ENCODE data around the gene PPIP5K1.
A peak's percentile ranks its signal among the peaks of the same experiment; 100 is the strongest.

PPIP5K1 gene

GRCh38 chr15:43528542-43529007, 61.4 kb downstream of the PPIP5K1 start:
- Mint-ChIP-seq H3K4me1 (peaks cover 4% of the 10 kb centered on the region), H3K27ac (no peak overlapping the region), H3K27me3 (no peaks in the 10 kb centered on the region), H3K4me3 (no peak overlapping the region), H3K36me3 (ENCODE audit: low read depth) (no peaks in the 10 kb centered on the region), H3K9me3 (no peaks in the 10 kb centered on the region)
- DNase-seq (no peak), ATAC-seq (no peak)

- Mint-ChIP-seq H3K9me3 (no peaks in the 10 kb centered on the region), H3K36me3 (ENCODE audit: low read depth) (no peaks in the 10 kb centered on the region), H3K27ac (no peak overlapping the region), H3K4me3 (no peak overlapping the region), H3K27me3 (no peaks in the 10 kb centered on the region), H3K4me1 (peaks cover 4% of the 10 kb centered on the region)
- DNase-seq = no peak
- ATAC-seq = no peak
These were observed 62.0 kb downstream of the PPIP5K1 start for GRCh38 chr15:43527802-43528541.

GRCh38 chr15:43527016-43527801, 62.8 kb downstream of the PPIP5K1 start:
- Mint-ChIP-seq H3K4me1 (peaks cover 4% of the 10 kb centered on the region), H3K27ac (no peak overlapping the region), H3K36me3 (ENCODE audit: low read depth) (no peaks in the 10 kb centered on the region), H3K27me3 (no peaks in the 10 kb centered on the region), H3K9me3 (no peaks in the 10 kb centered on the region), H3K4me3 (no peak overlapping the region)
- DNase-seq = no peak
- no peak for ATAC-seq

- Mint-ChIP-seq H3K36me3 (ENCODE audit: low read depth) (no peaks in the 10 kb centered on the region), H3K4me1 (peaks cover 4% of the 10 kb centered on the region), H3K27me3 (no peaks in the 10 kb centered on the region), H3K4me3 (no peak overlapping the region), H3K9me3 (no peaks in the 10 kb centered on the region), H3K27ac (no peak overlapping the region)
- DNase-seq (no peak), ATAC-seq (no peak)
These were observed 63.6 kb downstream of the PPIP5K1 start for GRCh38 chr15:43526261-43526930.

- no peak overlapping the region for H3K4me3 Mint-ChIP-seq
- H3K27ac Mint-ChIP-seq = no peak overlapping the region
- no peaks in the 10 kb centered on the region for H3K27me3 Mint-ChIP-seq
- ATAC-seq (no peak), DNase-seq (no peak)
- H3K4me1 Mint-ChIP-seq = peaks cover 4% of the 10 kb centered on the region
- no peaks in the 10 kb centered on the region for H3K9me3 Mint-ChIP-seq
- H3K36me3 Mint-ChIP-seq (ENCODE audit: low read depth) = no peaks in the 10 kb centered on the region
These were observed 64.9 kb downstream of the PPIP5K1 start for GRCh38 chr15:43525131-43525530.

- ATAC-seq (no peak), DNase-seq (no peak)
- H3K4me3 Mint-ChIP-seq = no peak overlapping the region
- H3K9me3 Mint-ChIP-seq = no peaks in the 10 kb centered on the region
- H3K4me1 Mint-ChIP-seq = peaks cover 4% of the 10 kb centered on the region
- H3K36me3 Mint-ChIP-seq (ENCODE audit: low read depth) = no peaks in the 10 kb centered on the region
- H3K27me3 Mint-ChIP-seq = no peaks in the 10 kb centered on the region
- no peak overlapping the region for H3K27ac Mint-ChIP-seq
These were observed 65.7 kb downstream of the PPIP5K1 start for GRCh38 chr15:43524254-43524845.

DNA sequence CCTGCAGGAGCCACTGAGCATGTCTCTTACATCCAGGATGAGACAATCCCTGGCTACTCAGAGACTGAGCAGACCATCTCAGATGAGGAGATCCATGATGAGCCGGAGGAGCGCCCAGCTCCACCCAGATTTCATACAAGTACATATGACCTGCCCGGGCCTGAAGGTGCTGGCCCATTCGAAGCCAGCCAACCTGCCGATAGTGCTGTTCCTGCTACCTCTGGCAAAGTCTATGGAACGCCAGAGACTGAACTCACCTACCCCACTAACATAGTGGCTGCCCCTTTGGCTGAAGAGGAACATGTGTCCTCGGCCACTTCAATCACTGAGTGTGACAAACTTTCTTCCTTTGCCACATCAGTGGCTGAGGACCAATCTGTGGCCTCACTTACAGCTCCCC, 66.4 kb downstream of the PPIP5K1 start:
- no peak overlapping the region for H3K4me3 Mint-ChIP-seq
- no peak overlapping the region for H3K27ac Mint-ChIP-seq
- peaks cover 5% of the 10 kb centered on the region for H3K27me3 Mint-ChIP-seq
- H3K36me3 Mint-ChIP-seq (ENCODE audit: low read depth) = no peaks in the 10 kb centered on the region
- H3K9me3 Mint-ChIP-seq = no peaks in the 10 kb centered on the region
- DNase-seq = no peak
- ATAC-seq = no peak
- H3K4me1 Mint-ChIP-seq = peaks cover 9% of the 10 kb centered on the region

GRCh38 chr15:43522247-43522646, 67.8 kb downstream of the PPIP5K1 start:
- no peak for ATAC-seq
- Mint-ChIP-seq H3K4me1 (peaks cover 21% of the 10 kb centered on the region), H3K9me3 (no peaks in the 10 kb centered on the region), H3K4me3 (no peak overlapping the region), H3K27ac (no peak overlapping the region), H3K27me3 (peaks cover 13% of the 10 kb centered on the region), H3K36me3 (ENCODE audit: low read depth) (no peaks in the 10 kb centered on the region)
- DNase-seq = no peak

DNA sequence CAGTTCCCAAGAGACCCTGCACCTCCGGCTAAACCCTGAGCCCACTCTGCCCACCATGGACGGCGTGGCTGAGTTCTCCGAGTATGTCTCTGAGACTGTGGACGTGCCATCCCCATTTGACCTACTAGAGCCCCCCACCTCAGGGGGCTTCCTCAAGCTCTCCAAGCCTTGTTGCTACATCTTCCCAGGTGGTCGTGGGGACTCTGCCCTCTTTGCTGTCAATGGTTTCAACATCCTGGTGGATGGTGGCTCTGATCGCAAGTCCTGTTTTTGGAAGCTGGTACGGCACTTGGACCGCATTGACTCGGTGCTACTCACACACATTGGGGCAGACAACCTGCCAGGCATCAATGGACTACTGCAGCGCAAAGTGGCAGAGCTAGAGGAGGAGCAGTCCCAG, 68.6 kb downstream of the PPIP5K1 start:
- no peak for ATAC-seq
- no peaks in the 10 kb centered on the region for H3K9me3 Mint-ChIP-seq
- H3K27me3 Mint-ChIP-seq = peaks cover 19% of the 10 kb centered on the region

GRCh38 chr15:43520138-43520537, 69.9 kb downstream of the PPIP5K1 start:
- Mint-ChIP-seq H3K9me3 (no peaks in the 10 kb centered on the region), H3K36me3 (ENCODE audit: low read depth) (no peaks in the 10 kb centered on the region), H3K4me3 (no peak overlapping the region), H3K4me1 (peaks cover 29% of the 10 kb centered on the region), H3K27ac (no peak overlapping the region), H3K27me3 (peaks cover 23% of the 10 kb centered on the region)
- no peak for DNase-seq
- ATAC-seq = no peak

More for the DNA sequence above, 68.6 kb downstream of the PPIP5K1 start:
- H3K4me1 Mint-ChIP-seq = peaks cover 28% of the 10 kb centered on the region
- H3K36me3 Mint-ChIP-seq (ENCODE audit: low read depth) = no peaks in the 10 kb centered on the region
- no peak overlapping the region for H3K4me3 Mint-ChIP-seq
- DNase-seq = no peak
- H3K27ac Mint-ChIP-seq = no peak overlapping the region

DNA sequence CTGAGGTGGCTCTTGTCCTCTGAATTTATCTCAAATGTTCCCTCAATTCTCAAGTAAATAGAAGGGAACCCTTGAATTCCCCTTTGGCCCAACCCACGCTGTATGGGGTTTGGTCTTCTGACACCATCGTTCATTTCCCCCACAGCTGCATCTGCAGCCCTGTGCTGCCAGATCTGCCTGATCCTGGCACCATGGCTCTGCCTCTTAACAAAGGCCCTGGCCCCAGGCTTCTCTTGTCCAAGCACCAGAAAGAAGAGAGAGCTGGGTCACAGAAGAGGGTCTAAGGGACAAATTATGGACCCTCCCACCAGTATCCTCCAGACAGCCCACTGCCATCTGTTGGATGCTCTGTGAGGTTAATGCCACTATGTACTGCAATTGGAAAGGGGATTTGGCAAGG, 70.8 kb downstream of the PPIP5K1 start:
- Mint-ChIP-seq H3K27me3 (peaks cover 23% of the 10 kb centered on the region), H3K4me3 (no peak overlapping the region)

DNA sequence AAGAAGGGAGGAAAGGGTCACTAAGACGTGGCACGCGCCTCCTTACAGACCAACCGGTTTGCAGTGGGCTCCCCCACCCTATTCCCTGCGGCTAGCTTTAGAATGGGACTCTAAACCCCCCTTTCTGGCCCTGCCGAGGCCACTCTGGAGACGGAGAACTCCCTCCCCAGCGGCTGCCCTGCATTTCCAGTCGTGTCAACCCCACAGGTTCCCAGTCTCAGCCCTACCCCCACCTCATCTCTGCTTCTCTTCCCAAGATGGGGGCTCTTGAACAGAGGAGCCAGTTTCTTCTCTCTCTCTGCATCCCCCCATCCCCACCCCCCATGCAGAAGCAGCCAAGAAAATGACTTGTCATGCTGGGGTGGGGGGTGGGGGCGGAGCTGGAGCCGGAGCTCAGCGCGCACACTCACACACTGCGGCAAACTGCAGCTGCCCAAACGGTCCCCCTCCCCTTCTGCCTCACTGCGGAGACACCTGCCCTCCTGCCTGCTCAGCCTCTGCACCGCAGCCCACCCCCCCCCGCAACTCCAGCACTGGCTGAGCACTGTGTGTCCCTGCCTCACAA, 71.7 kb downstream of the PPIP5K1 start:
- Mint-ChIP-seq H3K36me3 (ENCODE audit: low read depth) (no peaks in the 10 kb centered on the region), H3K4me1 (peaks cover 39% of the 10 kb centered on the region), H3K27me3 (peaks cover 23% of the 10 kb centered on the region), H3K4me3 (peak overlapping the region; percentile 66), H3K27ac (no peak overlapping the region), H3K9me3 (no peaks in the 10 kb centered on the region)
- DNase-seq (no peak), ATAC-seq (peak; percentile 21)

More for the DNA sequence above, 70.8 kb downstream of the PPIP5K1 start:
- no peak overlapping the region for H3K27ac Mint-ChIP-seq
- no peaks in the 10 kb centered on the region for H3K9me3 Mint-ChIP-seq
- H3K36me3 Mint-ChIP-seq (ENCODE audit: low read depth) = no peaks in the 10 kb centered on the region
- no peak for ATAC-seq
- no peak for DNase-seq
- peaks cover 31% of the 10 kb centered on the region for H3K4me1 Mint-ChIP-seq

DNA sequence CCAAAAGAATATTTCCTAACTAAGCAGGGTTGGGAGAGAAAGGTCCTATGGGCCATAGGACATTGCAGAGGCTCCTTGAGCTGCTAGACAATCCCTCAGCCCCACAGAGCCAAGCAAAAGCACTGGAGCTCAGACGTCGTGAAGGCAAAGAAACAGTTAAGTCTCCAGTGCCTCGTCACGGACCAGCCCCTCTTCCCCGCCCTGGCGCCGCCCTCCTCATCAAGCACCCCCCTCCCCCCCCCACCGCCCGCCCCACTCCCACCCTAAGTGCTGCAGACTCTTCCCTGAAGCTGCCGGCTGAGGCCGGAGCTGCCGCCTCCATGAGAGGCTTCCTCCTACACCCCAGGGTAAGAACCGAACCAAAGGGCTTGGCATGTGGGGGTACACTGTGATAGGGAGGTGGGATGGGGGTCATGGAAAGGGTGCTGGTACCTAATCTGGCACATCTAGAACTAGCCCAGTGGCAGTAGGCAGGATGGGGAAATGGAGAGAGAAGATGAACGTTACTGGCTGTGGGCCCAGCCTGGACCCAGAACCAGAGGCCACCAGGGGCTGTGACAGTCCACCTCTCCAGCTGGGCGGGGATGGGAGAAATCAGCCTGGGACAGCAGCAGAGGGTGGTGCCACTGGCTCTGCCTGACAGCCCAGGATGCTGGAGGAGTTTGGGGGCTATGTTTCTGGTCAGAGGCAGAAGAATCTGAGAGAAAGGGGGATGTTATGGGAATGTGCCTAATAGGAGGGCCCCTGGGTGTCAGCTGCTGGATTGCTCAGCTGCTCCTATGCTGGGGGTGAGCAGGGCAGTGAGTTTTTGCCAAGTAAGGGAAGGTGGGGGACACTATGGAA, 72.4 kb downstream of the PPIP5K1 start, which contains the start of gene MAP1A:
TSS of gene MAP1A (plus strand) at position 255 of the 843 bp plus-strand sequence. CDS start 3,866 bp downstream, outside the sequence.
- Mint-ChIP-seq H3K36me3 (ENCODE audit: low read depth) (no peaks in the 10 kb centered on the region), H3K9me3 (no peaks in the 10 kb centered on the region), H3K4me1 (peaks cover 39% of the 10 kb centered on the region), H3K27ac (no peak within 1 kb of the TSS), H3K27me3 (peaks cover 23% of the 10 kb centered on the region), H3K4me3 (peak within 1 kb of the TSS; percentile 66)
- peak; percentile 10 for DNase-seq
- no peak for ATAC-seq
